Esophagus muscularis mucosa (tissue), 3 donors: ENCODE data around the gene SPAG16.

Experiments used
- CTCF ChIP-seq, 3 experiments: fragments of 200-600 bp in 2 of 3; fragments of 450-650 bp in 1 of 3; sonication (generic) in 2 of 3; IDR thresholded peaks; one replicate each; pipeline ENCODE4 v1.5.1; 2017 to 2019; ENCODE audit warnings: antibody characterized with exemption in 3 of 3, mild to moderate bottlenecking in 2 of 3, moderate library complexity in 1 of 3
- POLR2A ChIP-seq: fragments of 450-650 bp; IDR thresholded peaks from one replicate; pipeline ENCODE4 v1.6.1; 2017; ENCODE audit warnings: antibody characterized with exemption, moderate library complexity, mild to moderate bottlenecking, low read depth
- POLR2AphosphoS5 ChIP-seq, 2 donors: sonication (generic); formaldehyde crosslinking; IDR thresholded peaks; one replicate each; pipeline ENCODE4 v1.6.1; 2017; ENCODE audit warnings: antibody characterized with exemption in 2 of 2

- TF ChIP-seq CTCF (IDR thresholded peaks at IDR 0.05) (no peak), POLR2AphosphoS5 (IDR thresholded peaks at IDR 0.05) (no peak), POLR2A (no peak)
Observed at GRCh38 chr2:213235741-213236140, 48.5 kb upstream of the SPAG16 start.
